Measurements from ENCODE around the gene POU6F2.

- TF ChIP-seq, protein P1, sequence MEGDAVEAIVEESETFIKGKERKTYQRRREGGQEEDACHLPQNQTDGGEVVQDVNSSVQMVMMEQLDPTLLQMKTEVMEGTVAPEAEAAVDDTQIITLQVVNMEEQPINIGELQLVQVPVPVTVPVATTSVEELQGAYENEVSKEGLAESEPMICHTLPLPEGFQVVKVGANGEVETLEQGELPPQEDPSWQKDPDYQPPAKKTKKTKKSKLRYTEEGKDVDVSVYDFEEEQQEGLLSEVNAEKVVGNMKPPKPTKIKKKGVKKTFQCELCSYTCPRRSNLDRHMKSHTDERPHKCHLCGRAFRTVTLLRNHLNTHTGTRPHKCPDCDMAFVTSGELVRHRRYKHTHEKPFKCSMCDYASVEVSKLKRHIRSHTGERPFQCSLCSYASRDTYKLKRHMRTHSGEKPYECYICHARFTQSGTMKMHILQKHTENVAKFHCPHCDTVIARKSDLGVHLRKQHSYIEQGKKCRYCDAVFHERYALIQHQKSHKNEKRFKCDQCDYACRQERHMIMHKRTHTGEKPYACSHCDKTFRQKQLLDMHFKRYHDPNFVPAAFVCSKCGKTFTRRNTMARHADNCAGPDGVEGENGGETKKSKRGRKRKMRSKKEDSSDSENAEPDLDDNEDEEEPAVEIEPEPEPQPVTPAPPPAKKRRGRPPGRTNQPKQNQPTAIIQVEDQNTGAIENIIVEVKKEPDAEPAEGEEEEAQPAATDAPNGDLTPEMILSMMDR (IDR thresholded peaks at IDR 0.05), result no peak
- no peak for TF ChIP-seq POLR2A (IDR thresholded peaks at IDR 0.05)
Measured at GRCh38 chr7:39336442-39336841, 358.7 kb downstream of the POU6F2 start.

Data from body of pancreas (tissue), 4 donors.